GM18951 (cell line): ENCODE results near the gene CAPN11.

Source experiments
- POLR2A ChIP-seq: IDR thresholded peaks from 4 replicates; pipeline ENCODE4 v1.6.1; 2011; ENCODE audit warnings: mild to moderate bottlenecking; ENCODE audit not compliant: insufficient read length, insufficient read depth; ENCODE audit errors: extremely low read depth
- in situ Hi-C: fragments of 300-500 bp; cut with MboI; formaldehyde crosslinking; loops from one replicate; pipeline ENCODE4 v1.12.0; 2022; ENCODE audit warnings: low sequenced_read_pairs, mixed read lengths, inconsistent platforms; ENCODE audit not compliant: unreplicated experiment

Gene CAPN11

GRCh38 chr6:44122801-44123200, 35.8 kb upstream of the CAPN11 start:
- TF ChIP-seq POLR2A, result no peak
- in situ Hi-C loops, result no loop called here

GRCh38 chr6:44123544-44123943, 35.1 kb upstream of the CAPN11 start:
- no peak for TF ChIP-seq POLR2A
- in situ Hi-C loops, result no loop called here

DNA sequence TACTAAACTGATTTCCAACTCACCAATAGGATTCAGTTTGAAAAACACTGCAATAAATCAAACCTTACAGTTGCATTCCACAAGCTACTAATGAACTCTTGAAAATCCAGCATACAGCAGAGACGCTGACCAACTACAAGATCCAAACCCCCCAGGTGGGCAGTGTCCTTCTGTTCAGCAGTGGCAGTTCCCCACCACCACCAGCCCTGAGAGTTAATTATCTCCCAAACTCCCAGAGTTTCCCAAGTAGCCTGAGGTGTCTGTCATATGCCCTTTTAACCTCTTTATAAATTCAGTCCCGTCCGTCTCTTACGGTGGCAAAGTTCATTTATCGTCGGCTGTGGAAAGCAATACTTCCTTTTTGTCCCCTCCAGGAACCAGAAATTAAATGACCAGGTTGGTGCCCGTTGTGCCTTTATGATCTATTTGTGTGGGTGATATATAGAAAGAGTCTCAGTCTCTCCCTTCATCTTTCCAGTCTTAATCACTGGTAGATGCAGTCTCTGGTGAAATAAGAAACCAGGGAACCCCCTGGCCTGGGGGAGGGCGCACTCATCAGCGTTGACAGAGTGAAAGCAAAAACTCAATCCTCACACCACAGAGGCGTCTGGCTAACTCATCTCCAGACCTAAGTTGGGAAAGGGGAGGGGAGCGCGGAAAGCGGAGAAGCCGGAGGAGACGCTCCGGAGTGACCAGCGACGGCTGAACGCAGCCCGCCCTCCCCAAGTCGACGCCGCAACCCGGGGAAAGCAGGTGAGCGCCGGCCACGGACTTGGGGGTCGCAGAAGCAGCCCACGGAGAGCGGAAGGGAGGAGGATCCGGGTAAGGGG, 32.1 kb upstream of the CAPN11 start:
- no peak for TF ChIP-seq POLR2A
- in situ Hi-C loops, result no loop called here

DNA sequence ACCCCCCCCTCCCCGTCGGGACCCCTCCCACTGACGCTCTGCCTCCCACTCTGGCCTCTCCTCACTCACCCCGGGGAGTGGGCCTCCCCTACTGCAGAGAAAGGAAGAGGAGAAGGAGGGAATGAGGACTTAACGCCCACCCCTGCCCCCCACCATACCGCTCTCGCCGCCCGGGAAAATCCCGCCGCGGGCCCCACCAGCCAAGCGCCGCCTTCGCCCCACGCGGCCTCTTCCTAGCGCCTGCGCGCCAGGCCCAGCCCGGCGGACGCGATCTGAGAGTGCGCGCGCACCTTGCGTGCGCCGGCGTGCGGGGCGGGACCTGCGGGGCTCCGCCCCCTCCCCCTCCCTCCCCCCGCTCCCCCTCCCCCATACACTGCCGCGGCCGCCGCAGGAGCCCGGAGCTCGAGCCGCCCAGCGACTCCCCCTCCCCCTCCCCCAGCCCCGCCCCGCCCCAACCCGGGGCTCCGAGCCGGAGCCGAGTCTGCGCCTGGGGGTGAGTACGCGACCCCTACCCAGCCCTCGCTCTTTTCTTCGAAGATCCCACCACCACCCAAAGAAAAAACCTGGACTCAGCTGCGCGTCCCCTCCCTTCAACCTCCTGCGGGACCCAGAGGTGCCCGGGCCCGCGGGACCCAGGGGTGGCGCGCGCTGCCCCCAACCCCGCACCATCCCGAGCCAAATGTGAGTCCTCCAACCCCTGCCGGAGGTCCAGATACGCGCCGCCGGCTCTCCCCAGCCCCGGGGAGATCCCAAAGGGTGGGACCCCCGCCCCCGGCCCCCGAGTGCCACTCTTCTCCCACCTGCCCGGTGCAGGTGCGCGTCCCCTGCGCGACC, 31.2 kb upstream of the CAPN11 start, which contains the start of the genes MRPL14 and TMEM63B:
MRPL14 (minus strand) TSS at position 267 of the 834 bp plus-strand sequence. CDS start 10,841 bp downstream, outside the sequence.
TMEM63B (plus strand) TSS at position 369 of the 834 bp plus-strand sequence. CDS start 7,031 bp downstream, outside the sequence.
- peak; percentile 88 for TF ChIP-seq POLR2A
- in situ Hi-C loops, result no loop called here

GRCh38 chr6:44128020-44128917, 30.4 kb upstream of the CAPN11 start:
- in situ Hi-C loops, result no loop called here

GRCh38 chr6:44129841-44130322, 28.7 kb upstream of the CAPN11 start:
- in situ Hi-C loops, result no loop called here
- TF ChIP-seq POLR2A, result no peak

More at GRCh38 chr6:44128020-44128917, 30.4 kb upstream of the CAPN11 start:
- TF ChIP-seq POLR2A, result no peak

DNA sequence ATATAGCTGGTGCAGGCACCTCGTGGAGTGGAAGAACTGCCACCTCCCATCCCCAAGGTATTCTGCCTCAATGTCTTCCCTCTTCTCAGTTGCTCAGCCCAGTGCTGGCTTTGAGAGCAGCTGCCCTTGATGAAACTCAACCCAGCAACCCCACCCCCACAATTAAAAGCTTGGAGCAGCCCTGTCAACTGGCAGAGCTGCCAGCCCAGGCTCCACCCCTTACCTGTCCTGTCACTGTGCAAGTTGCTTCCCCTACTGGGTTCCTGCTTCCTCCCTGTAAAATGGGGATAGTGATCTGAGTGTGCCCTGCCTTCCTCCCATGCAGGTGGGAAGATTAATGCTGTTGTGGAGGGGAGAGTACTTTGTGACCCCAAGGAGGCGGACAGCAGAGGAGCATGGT, 26.7 kb upstream of the CAPN11 start:
- in situ Hi-C loops, result no loop called here
- no peak for TF ChIP-seq POLR2A

- in situ Hi-C loops, result no loop called here
- no peak for TF ChIP-seq POLR2A
These were observed 26.1 kb upstream of the CAPN11 start for GRCh38 chr6:44132476-44132875.

DNA sequence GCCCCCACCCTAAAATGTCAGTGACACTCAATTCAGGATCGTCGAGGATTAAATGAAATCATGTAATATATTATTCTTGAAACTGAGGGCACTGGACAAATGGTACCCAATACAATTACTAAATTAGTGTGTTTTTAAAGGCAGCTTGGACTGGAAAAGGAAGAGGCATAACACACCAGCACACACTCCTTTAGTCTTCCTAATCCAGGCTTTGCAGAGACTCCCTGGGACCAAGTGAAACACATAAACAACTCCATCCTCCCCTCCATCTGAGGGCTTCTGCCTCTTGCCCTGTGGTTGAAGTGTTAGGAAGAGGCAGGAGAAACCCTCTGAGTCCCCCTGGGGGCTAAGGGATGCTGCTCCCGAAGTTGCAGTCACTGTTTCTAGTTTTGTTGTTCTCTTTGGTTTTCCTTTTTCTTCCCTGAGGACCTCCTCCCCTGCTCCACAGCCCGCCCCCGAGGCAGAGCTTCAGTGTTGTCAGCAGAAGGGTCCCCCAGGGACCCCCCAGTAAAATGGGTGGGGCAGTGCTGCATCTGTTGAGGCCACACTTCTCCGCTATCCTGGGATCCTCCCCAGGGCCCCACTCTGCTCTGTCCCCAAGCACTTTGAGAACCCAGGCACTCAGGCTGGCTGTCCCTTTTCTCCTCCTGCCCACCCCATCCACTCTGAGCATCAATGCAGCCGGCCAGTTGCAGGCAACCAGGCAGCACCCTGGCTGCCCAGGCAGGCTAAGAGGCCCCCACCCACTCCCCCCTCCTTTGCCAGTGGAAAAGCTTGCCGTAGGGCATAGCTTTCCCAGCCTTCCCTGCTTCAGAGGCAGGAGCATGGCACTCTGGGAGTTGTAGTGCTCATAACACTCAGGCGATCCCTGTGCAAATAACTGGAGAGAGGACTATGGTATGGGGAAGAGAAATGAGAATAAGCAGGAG, 25.4 kb upstream of the CAPN11 start:
- in situ Hi-C loops, result no loop called here
- TF ChIP-seq POLR2A, result no peak

DNA sequence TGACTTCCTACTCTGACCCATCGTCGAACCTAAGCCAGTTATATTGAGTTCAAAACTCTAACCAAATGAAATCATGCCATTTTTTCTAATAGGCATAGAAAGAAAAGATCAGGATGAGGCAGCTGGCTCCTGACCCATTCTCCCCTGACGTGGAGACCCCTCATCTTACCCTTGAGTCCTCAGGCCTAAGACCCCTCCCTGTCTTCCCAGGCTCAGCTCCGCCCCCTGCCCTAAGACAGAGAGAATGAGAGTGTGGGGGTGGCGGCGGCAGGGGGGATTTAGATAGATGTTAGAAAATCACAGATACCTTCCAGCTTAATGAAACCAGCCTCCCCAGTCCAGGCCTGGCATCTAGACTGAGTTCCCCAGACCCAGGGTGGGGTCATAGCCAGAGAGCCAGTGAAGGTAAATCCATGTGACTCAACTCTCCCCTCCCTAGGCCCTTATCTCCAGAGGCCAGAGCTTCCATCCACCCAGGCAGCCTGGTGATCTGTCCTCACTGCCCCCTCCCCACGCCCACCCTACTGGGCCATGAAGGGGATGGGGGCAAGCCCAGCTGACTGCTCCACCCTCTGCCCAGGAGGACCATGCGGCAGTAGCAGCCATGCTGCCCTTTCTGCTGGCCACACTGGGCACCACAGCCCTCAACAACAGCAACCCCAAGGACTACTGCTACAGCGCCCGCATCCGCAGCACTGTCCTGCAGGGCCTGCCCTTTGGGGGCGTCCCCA, 24.5 kb upstream of the CAPN11 start:
- in situ Hi-C loops, result no loop called here
- no peak for TF ChIP-seq POLR2A

GRCh38 chr6:44135173-44135758, 23.4 kb upstream of the CAPN11 start:
- TF ChIP-seq POLR2A, result no peak
- in situ Hi-C loops, result no loop called here
